RPMI8226 (cell line): ENCODE data around the gene NR2F2.

ENCODE experiments used
- DNase-seq: peaks from one replicate; pipeline ENCODE4 v3.0.0-alpha.2; 2015

Gene NR2F2

GRCh38 chr15:96330450-96331143, at the start of gene NR2F2:
Gene NR2F2, plus strand, starts transcription at chr15:96330700. Its CDS starts 1,406 bp downstream, at chr15:96332106.
- no peak for DNase-seq

- no peak for DNase-seq
Observed at GRCh38 chr15:96285305-96285704, 45.2 kb upstream of the NR2F2 start.

DNA sequence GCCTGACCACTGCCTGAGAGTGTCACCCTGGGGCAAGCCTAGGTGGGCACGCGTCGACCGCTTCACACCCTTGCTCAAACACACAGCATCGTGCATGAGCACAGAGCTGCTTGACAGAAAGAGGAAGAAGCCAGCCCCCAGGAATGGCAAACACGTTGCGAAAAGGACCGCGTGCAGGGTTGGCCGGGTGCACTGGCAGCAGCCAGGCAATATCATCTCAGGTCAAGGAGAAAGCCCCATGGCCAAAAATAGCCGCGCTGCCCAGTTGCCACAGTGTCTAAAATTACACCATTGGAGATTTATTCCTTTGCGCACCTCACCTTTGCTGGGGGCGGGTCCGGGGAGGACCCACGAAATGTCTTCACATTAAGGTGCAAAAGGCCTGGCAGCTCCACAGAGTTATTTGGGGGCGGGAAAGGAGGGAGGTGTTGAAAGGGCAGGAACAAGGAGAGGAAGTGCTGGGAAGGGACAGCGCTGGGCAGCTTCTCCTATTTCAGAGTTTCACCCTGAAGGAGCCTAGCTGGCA, 44.7 kb upstream of the NR2F2 start:
- no peak for DNase-seq

DNA sequence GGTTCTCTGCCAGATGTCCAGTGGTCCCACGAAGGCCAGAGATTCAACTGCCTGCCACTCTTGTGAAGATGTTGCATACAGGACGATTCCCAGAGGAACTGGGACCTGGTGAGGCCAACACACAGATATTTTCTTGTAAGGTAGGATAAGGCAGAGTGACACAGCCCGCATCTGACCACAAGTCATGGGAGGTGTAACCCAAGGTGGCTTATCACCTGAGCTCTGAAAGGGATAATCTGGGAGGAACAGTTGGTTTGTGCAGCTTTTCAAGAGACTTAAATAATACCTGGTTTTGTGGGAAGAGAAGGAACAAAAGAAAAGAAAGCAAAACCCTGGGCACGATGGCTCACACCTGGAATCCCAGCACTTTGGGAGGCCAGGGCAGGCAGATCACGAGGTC, 39.8 kb upstream of the NR2F2 start:
- DNase-seq: no peak

DNA sequence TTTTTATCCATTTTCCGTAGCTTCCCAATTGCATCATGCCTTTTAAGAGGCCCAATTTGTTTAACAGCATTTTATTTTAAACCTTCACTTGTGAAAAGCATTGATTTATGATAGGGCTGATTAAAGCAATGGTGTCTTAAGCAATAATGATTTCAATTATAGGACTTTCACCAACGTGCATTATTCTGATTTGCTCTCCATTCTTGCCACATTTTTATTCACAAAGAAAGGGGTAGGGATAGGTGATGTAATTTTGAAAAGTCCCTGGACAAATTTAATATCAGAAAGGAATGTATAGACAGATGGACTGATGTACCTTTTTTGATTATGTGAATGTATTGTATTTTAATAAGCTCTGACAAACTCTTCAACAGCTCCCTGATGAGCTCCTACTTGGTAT, 37.9 kb upstream of the NR2F2 start:
- DNase-seq: no peak

DNA sequence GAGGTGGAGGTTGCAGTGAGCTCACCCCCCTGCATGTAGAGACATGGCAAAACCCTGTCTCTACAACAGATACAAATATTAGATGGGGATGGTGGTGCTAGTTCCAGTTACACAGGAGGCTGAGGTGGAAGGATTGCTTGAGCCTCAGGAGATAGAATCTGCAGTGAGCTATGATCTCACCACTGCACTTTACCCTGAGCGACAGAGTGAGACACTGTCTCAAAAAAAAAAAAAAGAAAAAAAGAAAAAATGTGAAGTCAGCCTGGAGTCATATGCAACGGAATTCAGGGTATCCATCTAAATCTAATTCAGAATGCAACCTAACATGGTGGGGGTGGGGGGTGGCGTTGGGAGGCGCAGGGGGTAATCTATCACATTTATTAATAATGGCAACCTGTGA, 37.1 kb upstream of the NR2F2 start:
- no peak for DNase-seq

DNA sequence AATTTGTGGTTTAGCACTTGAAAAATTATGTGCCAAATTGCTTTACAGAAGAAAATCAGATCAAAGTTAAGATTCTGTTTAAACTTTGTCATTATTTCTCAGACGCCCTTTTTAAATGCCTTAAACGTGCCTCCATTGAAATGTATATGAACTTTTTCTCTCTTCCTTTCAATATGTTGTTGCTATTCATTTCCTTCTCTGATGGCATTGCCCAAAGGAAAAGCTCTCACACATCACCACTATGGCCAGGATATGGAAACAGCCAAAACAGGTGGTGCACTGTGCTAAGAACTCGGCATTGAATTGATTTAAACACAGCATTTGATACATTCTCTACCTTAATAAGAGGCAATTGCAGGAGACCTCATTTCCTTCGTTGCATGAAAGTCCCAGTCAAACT, 35.7 kb upstream of the NR2F2 start:
- no peak for DNase-seq

GRCh38 chr15:96296264-96296663, 34.2 kb upstream of the NR2F2 start:
- DNase-seq: no peak

- no peak for DNase-seq
Observed at GRCh38 chr15:96297783-96298182, 32.7 kb upstream of the NR2F2 start.

- DNase-seq: no peak
Observed at GRCh38 chr15:96298217-96298616, 32.3 kb upstream of the NR2F2 start.

DNA sequence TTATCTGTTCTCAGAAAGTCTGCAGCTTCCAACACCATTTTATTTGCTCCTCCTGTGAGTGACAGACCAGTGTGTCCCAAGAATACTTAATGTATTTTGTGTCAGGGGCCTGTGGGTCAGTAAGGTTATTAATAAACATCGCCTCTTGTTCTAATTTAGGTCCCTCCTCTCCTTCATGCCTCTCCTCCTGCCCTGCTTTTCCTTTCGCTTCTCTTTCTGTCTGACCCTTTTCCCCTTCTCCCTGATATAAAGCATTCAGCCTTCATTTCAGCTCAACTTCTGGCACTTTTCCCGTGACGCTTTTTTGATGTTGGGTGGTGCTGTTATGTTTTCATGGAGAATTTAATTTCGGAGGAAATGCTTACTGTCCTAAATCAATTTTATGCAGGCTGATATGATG, 29.7 kb upstream of the NR2F2 start:
- DNase-seq: no peak

DNA sequence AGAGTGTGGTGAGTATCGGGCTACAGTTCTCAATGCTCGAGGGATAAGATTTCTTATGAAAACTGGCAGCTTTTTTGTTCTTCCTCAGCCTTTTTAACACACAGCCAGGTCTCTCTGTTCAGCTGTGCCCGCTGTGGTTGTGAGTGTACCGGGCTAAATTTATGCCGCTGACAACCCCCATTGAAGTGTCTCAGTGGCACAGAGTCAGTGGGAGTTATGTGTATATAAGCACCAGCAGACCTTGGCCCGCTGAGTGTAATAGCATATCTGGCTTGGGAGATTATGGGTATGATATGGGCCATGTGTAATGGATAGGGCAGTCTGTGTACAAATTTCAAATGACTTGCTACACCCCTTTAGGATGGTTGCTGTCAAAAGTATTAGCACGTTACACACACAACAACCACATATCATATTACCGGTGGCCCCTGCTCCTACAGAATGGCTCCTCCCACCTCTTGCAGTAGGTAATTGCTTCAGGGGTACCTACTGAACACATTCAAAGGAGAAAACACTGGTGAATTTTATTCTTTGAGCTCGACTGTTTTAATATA, 26.9 kb upstream of the NR2F2 start:
- no peak for DNase-seq

- DNase-seq: no peak
Observed at GRCh38 chr15:96304839-96305238, 25.7 kb upstream of the NR2F2 start.

DNA sequence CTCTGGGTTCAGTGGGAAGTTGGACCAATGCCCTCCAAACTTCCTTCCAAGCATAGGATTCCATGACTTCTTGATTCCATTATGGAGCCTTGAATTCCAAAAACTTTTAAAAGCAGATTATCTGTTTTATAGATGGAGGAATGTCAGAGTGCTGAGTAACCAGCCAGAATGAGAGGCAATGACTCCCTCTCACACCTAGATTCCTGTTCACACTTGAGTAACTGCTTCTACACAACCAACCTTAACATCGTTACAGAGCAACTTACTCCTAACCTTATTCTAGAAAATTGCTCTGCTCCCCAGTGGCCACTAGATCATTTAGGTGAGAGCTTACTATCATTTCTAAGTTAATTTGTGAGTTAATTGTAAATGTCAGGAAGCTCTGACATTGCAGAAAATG, 24.2 kb upstream of the NR2F2 start:
- DNase-seq: no peak

DNA sequence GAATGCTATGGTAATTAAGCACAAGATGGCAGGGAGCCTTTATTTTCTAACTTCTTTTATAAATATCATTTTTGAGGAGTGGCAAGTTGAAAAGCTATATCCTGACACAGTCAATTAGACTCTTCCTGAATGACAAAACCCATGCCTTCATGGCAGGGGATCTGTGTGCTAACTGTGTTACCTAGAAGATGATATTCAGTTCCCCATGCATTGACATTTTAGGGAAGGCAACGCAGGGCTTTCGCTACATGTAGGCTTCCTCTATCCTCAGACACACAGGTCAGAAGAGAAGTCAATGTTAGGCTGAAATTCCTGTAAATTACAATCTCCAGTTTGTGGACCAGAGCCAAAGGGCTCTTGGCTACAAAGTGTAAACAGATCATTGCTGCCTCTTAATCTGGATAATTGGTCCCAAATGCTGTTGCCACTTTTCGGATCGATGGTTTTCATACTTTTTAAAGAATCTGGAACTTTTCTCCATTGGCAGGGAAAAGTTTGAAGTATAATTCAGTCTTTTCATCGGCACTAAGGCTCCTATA, 22.6 kb upstream of the NR2F2 start:
- DNase-seq: no peak

DNA sequence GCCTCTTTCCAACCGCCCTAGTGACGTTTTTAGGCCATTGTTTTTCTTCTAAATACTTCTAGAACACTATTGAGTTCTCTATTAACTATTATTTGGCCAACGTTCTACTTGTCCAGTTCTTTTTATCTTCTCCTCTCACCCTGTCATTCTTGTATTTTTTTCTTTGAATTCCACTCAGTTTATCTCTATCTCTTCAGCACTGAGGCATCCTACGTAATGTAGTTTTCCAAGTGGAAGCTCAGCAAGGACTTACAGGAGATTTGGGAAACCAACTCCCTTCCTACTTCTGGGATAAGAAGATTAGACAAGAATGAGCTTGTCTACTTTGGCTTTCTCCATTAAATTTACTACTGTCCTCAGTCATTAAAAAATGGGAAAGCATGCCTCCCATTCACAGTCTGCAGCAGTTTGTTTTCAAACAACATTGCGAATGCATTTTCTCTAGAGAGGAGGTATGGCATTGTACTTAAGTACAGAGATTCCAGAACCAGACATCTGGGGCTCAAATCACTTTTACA, 21.3 kb upstream of the NR2F2 start:
- DNase-seq: no peak

- no peak for DNase-seq
Observed at GRCh38 chr15:96311256-96311955, 19.1 kb upstream of the NR2F2 start.

DNA sequence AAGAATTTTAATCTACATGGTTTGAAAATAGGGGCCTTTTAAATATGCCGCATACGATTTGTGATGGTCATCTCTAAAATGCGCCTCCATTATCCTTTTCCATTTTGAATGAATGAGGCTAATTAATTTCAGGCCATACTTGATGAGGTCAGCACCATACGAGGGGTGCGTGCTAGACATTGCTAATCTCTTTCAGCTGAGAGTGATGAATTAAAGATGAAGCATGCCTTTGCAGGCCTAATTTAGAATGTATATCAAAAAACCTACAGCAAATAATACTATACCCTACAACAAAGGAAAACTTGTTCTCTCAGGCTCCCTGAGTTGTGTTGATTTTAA, 18.6 kb upstream of the NR2F2 start:
- DNase-seq: no peak

- DNase-seq: no peak
Observed at GRCh38 chr15:96312641-96313335, 17.7 kb upstream of the NR2F2 start.

- DNase-seq: no peak
Observed at GRCh38 chr15:96314518-96314917, 16.0 kb upstream of the NR2F2 start.

- no peak for DNase-seq
Observed at GRCh38 chr15:96314963-96315362, 15.5 kb upstream of the NR2F2 start.

- DNase-seq: no peak
Observed at GRCh38 chr15:96316953-96317629, 13.4 kb upstream of the NR2F2 start.

GRCh38 chr15:96320107-96320506, 10.4 kb upstream of the NR2F2 start:
- DNase-seq: no peak
